ENCODE measurements around the gene C20orf202. TPM values are rescaled to one million over a fixed set of nuclear protein-coding genes. Genes with fewer than 3 reads are reported as not detected.

The C20orf202 gene
- polyA plus RNA-seq, 3 donors = 0.12 TPM; not detected in 2

GRCh38 chr20:1177680-1178079, 25.6 kb upstream of the C20orf202 start:
- Histone ChIP-seq H3K27ac (ENCODE audit: low read depth in 1 of 2, low read length in 2 of 2) (no peak overlapping the region), H3K79me2 (ENCODE audit: insufficient read depth, low read length) (no peaks in the 10 kb centered on the region), H3K36me3 (replicated peaks in 1 of 2; ENCODE audit: control insufficient read depth in 1 of 2, insufficient read depth in 2 of 2, low read length in 2 of 2) (peaks cover 11 to 40% of the 10 kb centered on the region in 2 donors), H3K4me2 (replicated peaks; ENCODE audit: extremely low read depth, low read length, poor library complexity, severe bottlenecking) (no peak overlapping the region), H3K27me3 (ENCODE audit: control insufficient read depth in 2 of 2, insufficient read depth in 2 of 2, low read length in 2 of 2) (peaks cover 0 to under 1% of the 10 kb centered on the region in 2 donors), H3K9me3 (replicated peaks in 1 of 2; ENCODE audit: control insufficient read depth in 1 of 2, insufficient read depth in 1 of 2, low read length in 2 of 2) (no peaks in the 10 kb centered on the region), H4K20me1 (ENCODE audit: insufficient read depth, low read length) (no peaks in the 10 kb centered on the region), H3K4me1 (ENCODE audit: control insufficient read depth in 1 of 2, insufficient read depth in 2 of 2, low read length in 2 of 2) (peaks cover 6 to 7% of the 10 kb centered on the region in 2 donors), H2AFZ (ENCODE audit: insufficient read depth, low read depth, low read length, poor library complexity, severe bottlenecking) (no peak overlapping the region), H3K4me3 (replicated peaks in 1 of 3; ENCODE audit: low read depth in 2 of 3, low read length in 3 of 3) (no peak overlapping the region), H3K9ac (ENCODE audit: insufficient read depth, low read length, poor library complexity, severe bottlenecking) (no peak overlapping the region)
- peaks cover 42% of the 10 kb centered on the region in 2 donors for H3K36me3 Mint-ChIP-seq
- no peak overlapping the region for H3K4me3 Mint-ChIP-seq
- H3K27me3 Mint-ChIP-seq (ENCODE audit: low read depth in 3 of 3) = peaks cover 2 to 8% (median 6%) of the 10 kb centered on the region in 3 donors
- WGBS (ENCODE audit: insufficient coverage) = 91% methylated on average over 5 of the region's 5 CpGs
- peaks cover 7% of the 10 kb centered on the region for H3K4me1 Mint-ChIP-seq
- no peak overlapping the region for H3K27ac Mint-ChIP-seq
- intact Hi-C loops (cut with micrococcal nuclease) = no loop called here
- DNase-seq = no peak
- H3K9me3 Mint-ChIP-seq = peaks cover 0 to 2% (median 0%) of the 10 kb centered on the region in 7 donors
- no peak for TF ChIP-seq CTCF (IDR thresholded peaks at IDR 0.05)

GRCh38 chr20:1178103-1178502, 25.2 kb upstream of the C20orf202 start:
- peaks cover 7% of the 10 kb centered on the region for H3K4me1 Mint-ChIP-seq
- Histone ChIP-seq H4K20me1 (ENCODE audit: insufficient read depth, low read length) (no peaks in the 10 kb centered on the region), H3K79me2 (ENCODE audit: insufficient read depth, low read length) (no peaks in the 10 kb centered on the region), H3K27me3 (ENCODE audit: control insufficient read depth in 2 of 2, insufficient read depth in 2 of 2, low read length in 2 of 2) (peaks cover 4% of the 10 kb centered on the region in 2 donors), H3K4me2 (replicated peaks; ENCODE audit: extremely low read depth, low read length, poor library complexity, severe bottlenecking) (no peak overlapping the region), H2AFZ (ENCODE audit: insufficient read depth, low read depth, low read length, poor library complexity, severe bottlenecking) (no peak overlapping the region), H3K27ac (ENCODE audit: low read depth in 1 of 2, low read length in 2 of 2) (no peak overlapping the region), H3K9me3 (replicated peaks in 1 of 2; ENCODE audit: control insufficient read depth in 1 of 2, insufficient read depth in 1 of 2, low read length in 2 of 2) (no peaks in the 10 kb centered on the region), H3K9ac (ENCODE audit: insufficient read depth, low read length, poor library complexity, severe bottlenecking) (no peak overlapping the region), H3K4me3 (replicated peaks in 1 of 3; ENCODE audit: low read depth in 2 of 3, low read length in 3 of 3) (no peak overlapping the region), H3K36me3 (replicated peaks in 1 of 2; ENCODE audit: control insufficient read depth in 1 of 2, insufficient read depth in 2 of 2, low read length in 2 of 2) (peaks cover 9 to 35% of the 10 kb centered on the region in 2 donors), H3K4me1 (ENCODE audit: control insufficient read depth in 1 of 2, insufficient read depth in 2 of 2, low read length in 2 of 2) (peaks cover 6 to 7% of the 10 kb centered on the region in 2 donors)
- H3K9me3 Mint-ChIP-seq = peaks cover 0 to 2% (median 0%) of the 10 kb centered on the region in 7 donors
- H3K27me3 Mint-ChIP-seq (ENCODE audit: low read depth in 3 of 3) = peaks cover 6 to 12% (median 8%) of the 10 kb centered on the region in 3 donors
- no peak for TF ChIP-seq CTCF (IDR thresholded peaks at IDR 0.05)
- WGBS (ENCODE audit: insufficient coverage) = no CpG with 5 or more reads among the region's 3 CpGs
- H3K36me3 Mint-ChIP-seq = peaks cover 38 to 39% of the 10 kb centered on the region in 2 donors
- DNase-seq = no peak
- intact Hi-C loops (cut with micrococcal nuclease) = no loop called here
- H3K4me3 Mint-ChIP-seq = no peak overlapping the region
- H3K27ac Mint-ChIP-seq = no peak overlapping the region
